ENCODE results near the gene RNF214.
"Not testable (repeated sequence)": the region's sequence is repeated elsewhere in the genome, so short reads cannot be mapped to it uniquely, and the experiment has no call there.

The RNF214 gene

GRCh38 chr11:117197516-117198456, 34.7 kb upstream of the RNF214 start:
- DNase-seq (ENCODE audit: low read depth) = no peak

GRCh38 chr11:117198613-117199012, 33.9 kb upstream of the RNF214 start:
- no peak for DNase-seq (ENCODE audit: low read depth)

GRCh38 chr11:117199053-117199915, 33.2 kb upstream of the RNF214 start, which contains the start of gene TAGLN:
TAGLN (plus strand) TSS chr11:117199370; CDS start chr11:117203014, 3,644 bp downstream.
- peak; percentile 69 for DNase-seq (ENCODE audit: low read depth)

GRCh38 chr11:117199916-117200812, 32.3 kb upstream of the RNF214 start:
- no peak for DNase-seq (ENCODE audit: low read depth)

- no peak for DNase-seq (ENCODE audit: low read depth)
Observed at GRCh38 chr11:117200813-117201657, 31.4 kb upstream of the RNF214 start.

- no peak for DNase-seq (ENCODE audit: low read depth)
Observed at GRCh38 chr11:117201658-117202305, 30.7 kb upstream of the RNF214 start.

GRCh38 chr11:117202386-117203068, 29.9 kb upstream of the RNF214 start:
- DNase-seq (ENCODE audit: low read depth) = no peak

GRCh38 chr11:117203069-117203407, 29.4 kb upstream of the RNF214 start:
- no peak for DNase-seq (ENCODE audit: low read depth)

- no peak for DNase-seq (ENCODE audit: low read depth)
Observed at GRCh38 chr11:117204283-117205080, 28.0 kb upstream of the RNF214 start.

GRCh38 chr11:117205211-117205818, 27.2 kb upstream of the RNF214 start:
- no peak for DNase-seq (ENCODE audit: low read depth)

- not testable (repeated sequence) for DNase-seq (ENCODE audit: low read depth)
Observed at GRCh38 chr11:117206111-117206510, 26.4 kb upstream of the RNF214 start.

- DNase-seq (ENCODE audit: low read depth) = not testable (repeated sequence)
Observed at GRCh38 chr11:117206859-117207258, 25.6 kb upstream of the RNF214 start.

GRCh38 chr11:117207481-117207880, 25.0 kb upstream of the RNF214 start:
- DNase-seq (ENCODE audit: low read depth) = not testable (repeated sequence)

- not testable (repeated sequence) for DNase-seq (ENCODE audit: low read depth)
Observed at GRCh38 chr11:117208710-117209109, 23.8 kb upstream of the RNF214 start.

GRCh38 chr11:117209351-117210125, 22.9 kb upstream of the RNF214 start:
- not testable (repeated sequence) for DNase-seq (ENCODE audit: low read depth)

GRCh38 chr11:117210620-117211019, 21.9 kb upstream of the RNF214 start:
- no peak for DNase-seq (ENCODE audit: low read depth)

GRCh38 chr11:117212697-117213355, 19.6 kb upstream of the RNF214 start:
- no peak for DNase-seq (ENCODE audit: low read depth)

Data from HS-27A (cell line).